Bone marrow (tissue), 2 donors: ENCODE data around the gene SPATA31E1.
"Not testable (repeated sequence)": the region's sequence is repeated elsewhere in the genome, so short reads cannot be mapped to it uniquely, and the experiment has no call there.

Source experiments
- DNase-seq, 2 donors: peaks; one replicate each; lab custom pipeline; 2025; lab: John Stamatoyannopoulos, UW

Gene SPATA31E1

GRCh38 chr9:87934444-87934843 is 51.8 kb downstream of the SPATA31E1 start:
- not testable (repeated sequence) for DNase-seq

GRCh38 chr9:87937352-87937751 is 54.7 kb downstream of the SPATA31E1 start:
- DNase-seq: not testable (repeated sequence)

- DNase-seq: not testable (repeated sequence)
These were observed 55.2 kb downstream of the SPATA31E1 start for GRCh38 chr9:87937918-87938317.

GRCh38 chr9:87938336-87938735 is 55.7 kb downstream of the SPATA31E1 start:
- not testable (repeated sequence) for DNase-seq
